GM12878 (cell line): Measurements from ENCODE around the gene TRAPPC6A. TPM values are rescaled to one million over a fixed set of nuclear protein-coding genes. Genes with fewer than 3 reads are reported as not detected.

Experiments used
- ATAC-seq: fragments of 200-7000 bp; cut with Tn5 transposase; 3 replicates; pipeline ENCODE4 v1.9.1; 2020; ENCODE audit warnings: mild to moderate bottlenecking, moderate library complexity
- BruUV-seq: library from RNA; stranded (reverse); fragments of 400-500 nt; replicated peaks from 2 replicates; lab custom pipeline; 2021; lab: Mats Ljungman, UMichigan
- CTCF ChIA-PET: fragments of 300-600 bp; sonication (Branson Sonifier 250); formaldehyde crosslinking; extraction: SDS; loops from one replicate; lab custom pipeline; 2021; ENCODE audit warnings: inconsistent platforms; lab: Yijun Ruan, JAX
- POLR2A ChIA-PET: fragments of 350-600 bp; formaldehyde crosslinking; extraction: SDS; loops from one replicate; lab custom pipeline; 2021; ENCODE audit warnings: inconsistent platforms; lab: Charles Lee
- RAD21 ChIA-PET: fragments of 300-600 bp; sonication (Branson Sonifier 250); formaldehyde crosslinking; loops from one replicate; lab custom pipeline; 2023; ENCODE audit warnings: antibody characterized with exemption; ENCODE audit not compliant: unreplicated experiment; lab: Charles Lee
- SMC1A ChIA-PET: fragments of 300-600 bp; sonication (Branson Sonifier 250); formaldehyde crosslinking; loops from one replicate; lab custom pipeline; 2023; ENCODE audit not compliant: unreplicated experiment, uncharacterized antibody; lab: Charles Lee
- DNase-seq: peaks from one replicate; pipeline ENCODE4 v3.0.0-alpha.2; 2011; ENCODE audit warnings: low read depth, low spot score
- FAIRE-seq: peaks from 3 replicates; lab custom pipeline; 2011; peaks lifted over from hg19 to GRCh38; lab: Jason Lieb, UNC
- H2AFZ ChIP-seq: 2 replicates; pipeline ENCODE4 v1.6.0; 2011; ENCODE audit warnings: low read depth, low read length, control low read depth; ENCODE audit not compliant: control insufficient read depth
- H3K27ac ChIP-seq: 2 replicates; pipeline ENCODE4 v1.5.1; 2011; ENCODE audit warnings: control low read depth; ENCODE audit not compliant: control insufficient read depth, insufficient read depth
- H3K27me3 ChIP-seq, 2 experiments: replicated peaks in 1 of 2; 2 replicates each; pipeline versions ENCODE4 v1.6.0 to v1.6.1; 2011; ENCODE audit warnings: low read length in 1 of 2; ENCODE audit not compliant: control insufficient read depth in 2 of 2, insufficient read depth in 2 of 2
- H3K36me3 ChIP-seq, 2 experiments: 2 replicates each; pipeline ENCODE4 v1.5.1; 2011; ENCODE audit warnings: low read length in 1 of 2; ENCODE audit not compliant: control insufficient read depth in 2 of 2, insufficient read depth in 2 of 2
- H3K4me1 ChIP-seq: 2 replicates; pipeline ENCODE4 v1.6.1; 2011; ENCODE audit warnings: mild to moderate bottlenecking, low read length, moderate library complexity, mixed read lengths; ENCODE audit not compliant: control insufficient read depth, insufficient read depth
- H3K4me2 ChIP-seq: 2 replicates; pipeline ENCODE4 v1.6.0; 2011; ENCODE audit warnings: control low read depth; ENCODE audit not compliant: control insufficient read depth, insufficient read depth
- H3K4me3 ChIP-seq: fragments of 200-600 bp; sonication (generic); 2 replicates; pipeline ENCODE4 v1.5.1; 2016
- H3K79me2 ChIP-seq: 2 replicates; pipeline ENCODE4 v1.6.0; 2011; ENCODE audit warnings: low read length; ENCODE audit not compliant: control insufficient read depth, insufficient read depth
- H3K9ac ChIP-seq: 2 replicates; pipeline ENCODE4 v1.8.0; 2011; ENCODE audit warnings: low read length, control low read depth, mixed read lengths; ENCODE audit not compliant: control insufficient read depth, insufficient read depth
- H3K9me3 ChIP-seq: replicated peaks from 3 replicates; pipeline ENCODE4 v1.5.1; 2011; ENCODE audit warnings: mild to moderate bottlenecking, low read length; ENCODE audit not compliant: control insufficient read depth, insufficient read depth
- H4K20me1 ChIP-seq: 2 replicates; pipeline ENCODE4 v1.6.0; 2011; ENCODE audit not compliant: control insufficient read depth, insufficient read depth
- CBX3 ChIP-seq: fragments of 200-600 bp; sonication (generic); IDR thresholded peaks from 2 replicates; pipeline ENCODE4 v1.6.1; 2016; ENCODE audit warnings: low read depth, borderline replicate concordance
- E2F8 ChIP-seq: fragments of 450-650 bp; IDR thresholded peaks from 2 replicates; pipeline ENCODE4 v1.6.1; 2018; ENCODE audit warnings: mild to moderate bottlenecking, low read depth, moderate library complexity; ENCODE audit not compliant: partially characterized antibody
- EED ChIP-seq: sonication (generic); IDR thresholded peaks from 2 replicates; pipeline ENCODE4 v1.6.1; 2016; ENCODE audit warnings: antibody characterized with exemption, low read depth
- IRF4 ChIP-seq: IDR thresholded peaks from 2 replicates; pipeline ENCODE4 v1.6.1; 2011; ENCODE audit warnings: low read depth, low read length
- KAT2A ChIP-seq: conservative IDR thresholded peaks from 2 replicates; pipeline ENCODE4 v1.6.1; 2011; ENCODE audit warnings: low read depth, low read length; ENCODE audit not compliant: control insufficient read depth
- MEF2B ChIP-seq: fragments of 450-650 bp; IDR thresholded peaks from 2 replicates; pipeline ENCODE4 v1.6.1; 2018; ENCODE audit warnings: mild to moderate bottlenecking, moderate library complexity; ENCODE audit not compliant: partially characterized antibody, poor library complexity, severe bottlenecking
- MTA2 ChIP-seq: fragments of 450-650 bp; IDR thresholded peaks from 2 replicates; pipeline ENCODE4 v1.6.1; 2016; ENCODE audit warnings: low read depth, mild to moderate bottlenecking, moderate library complexity
- NFXL1 ChIP-seq: fragments of 450-650 bp; IDR thresholded peaks from 2 replicates; pipeline ENCODE4 v1.6.1; 2017; ENCODE audit warnings: antibody characterized with exemption, mild to moderate bottlenecking, borderline replicate concordance
- PKNOX1 ChIP-seq: fragments of 450-650 bp; IDR thresholded peaks from 2 replicates; pipeline ENCODE4 v1.6.1; 2016; ENCODE audit warnings: mild to moderate bottlenecking
- SMC3 ChIP-seq: IDR thresholded peaks from 2 replicates; pipeline ENCODE4 v1.6.1; 2011; ENCODE audit warnings: low read length, improper control_type of control experiment, borderline replicate concordance
- ZBTB11 ChIP-seq: fragments of 450-650 bp; formaldehyde crosslinking; IDR thresholded peaks from 2 replicates; pipeline ENCODE4 v1.5.0; 2022; ENCODE audit warnings: mild to moderate bottlenecking, missing genetic modification characterization
- ZNF592 ChIP-seq: fragments of 450-650 bp; IDR thresholded peaks from 2 replicates; pipeline ENCODE4 v1.6.1; 2017; ENCODE audit warnings: mild to moderate bottlenecking, moderate library complexity
- WGBS: methylation state at CpG from one replicate; pipeline ENCODE4 v1.1.6; 2016; ENCODE audit warnings: low lambda C conversion rate; ENCODE audit not compliant: insufficient replicate concordance, insufficient coverage; ENCODE audit errors: missing lambda C conversion rate; 5-methylcytosine and 5-hydroxymethylcytosine counted together
- in situ Hi-C: fragments of 300-500 bp; cut with MboI; formaldehyde crosslinking; loops from 9 replicates; pipeline ENCODE4 v1.14.3; 2018; ENCODE audit warnings: mixed read lengths
- intact Hi-C: fragments of 100-400 bp; cut with micrococcal nuclease; formaldehyde crosslinking; loops from one replicate; pipeline ENCODE4 v1.14.2; 2022; ENCODE audit not compliant: unreplicated experiment
- polyA plus RNA-seq, 11 experiments: library from polyadenylated mRNA; depleted of rRNA in 4 of 11; unstranded in 6 of 11; stranded (reverse) in 5 of 11; fragments of >200 nt; fragmentation: Nextera tagmentation in 4 of 11; fragmentation: Illumina TruSeq in 1 of 11; extraction: Ambion mirVana in 4 of 11; extraction: Trizol in 1 of 11; gene quantifications; 1 replicate in 1 of 11; 2 replicates in 10 of 11; pipeline versions ENCODE4 v1.2.1 to v1.2.3, GENCODE V29; 2011 to 2016; ENCODE audit warnings: inconsistent platforms in 2 of 11, missing spikeins in 2 of 11, low read depth in 1 of 11
- total RNA-seq, 4 experiments: library from RNA; depleted of rRNA in 3 of 4; stranded (reverse); fragments of >200 nt in 3 of 4; fragmentation: Illumina TruSeq in 1 of 4; extraction: Trizol in 1 of 4; gene quantifications; 2 replicates each; pipeline versions ENCODE4 v1.2.1 to v1.2.3, GENCODE V29; 2013 to 2021

TRAPPC6A gene
- total and polyA plus RNA-seq, 10 of the 15 experiments (the other 5 are each of a cell fraction or from before 2014, with no cell fraction given) = 1.8 to 83.9 (median 35.8) TPM

- intact Hi-C loops (no loop called here), in situ Hi-C loops (no loop called here)
- Histone ChIP-seq H4K20me1 (no peaks in the 10 kb centered on the region), H3K4me1 (peaks cover 45% of the 10 kb centered on the region), H3K4me3 (no peak overlapping the region), H3K9me3 (no peaks in the 10 kb centered on the region), H3K4me2 (no peak overlapping the region), H3K27me3 (no peaks in the 10 kb centered on the region), H3K27ac (no peak overlapping the region), H3K36me3 (peaks cover 0 to 9% of the 10 kb centered on the region in 2 experiments; a peak in 3 of 4 replicates), H3K9ac (no peak overlapping the region), H2AFZ (no peak overlapping the region), H3K79me2 (peaks cover 52% of the 10 kb centered on the region)
- ChIA-PET CTCF (interaction anchor here (3.4 to 4.5 kb wide), 2 partner anchors 13 to 134 kb away, joined by 12 to 39 read pairs; no protein-coding TSS in a partner anchor), POLR2A (interaction anchor here (0.8 to 1.7 kb wide), 2 partner anchors 43 to 107 kb away, joined by 4 to 5 read pairs; no protein-coding TSS in a partner anchor), SMC1A (interaction anchor here (0.8 kb wide), 1 partner anchor 32 kb away, joined by 4 read pairs; no protein-coding TSS in a partner anchor), RAD21 (interaction anchor here (0.9 to 2.2 kb wide), 4 partner anchors 14 to 63 kb away, joined by 3 to 6 read pairs (median 4); partner anchors contain the start of gene PPP1R37)
- FAIRE-seq (no peak), ATAC-seq (no peak), DNase-seq (no peak)
- no TSS peak for BruUV-seq
- 78% methylated on average over 9 of the region's 9 CpGs for WGBS
- TF ChIP-seq NFXL1 (no peak), E2F8 (no peak), CBX3 (no peak), MEF2B (no peak), IRF4 (no peak), ZBTB11 (no peak), ZNF592 (no peak), PKNOX1 (no peak), KAT2A (no peak), MTA2 (no peak), EED (no peak), SMC3 (no peak)
Observed at GRCh38 chr19:45123440-45123850, 54.6 kb downstream of the TRAPPC6A start.
